ENCODE measurements around the gene IL16. TPM values are rescaled to one million over a fixed set of nuclear protein-coding genes. Genes with fewer than 3 reads are reported as not detected.

IL16 gene
- total and polyA plus RNA-seq, 9 of the 15 experiments (the other 6 are each of a cell fraction or from before 2014, with no cell fraction given): 1.4 to 18.8 (median 10.6) TPM

DNA sequence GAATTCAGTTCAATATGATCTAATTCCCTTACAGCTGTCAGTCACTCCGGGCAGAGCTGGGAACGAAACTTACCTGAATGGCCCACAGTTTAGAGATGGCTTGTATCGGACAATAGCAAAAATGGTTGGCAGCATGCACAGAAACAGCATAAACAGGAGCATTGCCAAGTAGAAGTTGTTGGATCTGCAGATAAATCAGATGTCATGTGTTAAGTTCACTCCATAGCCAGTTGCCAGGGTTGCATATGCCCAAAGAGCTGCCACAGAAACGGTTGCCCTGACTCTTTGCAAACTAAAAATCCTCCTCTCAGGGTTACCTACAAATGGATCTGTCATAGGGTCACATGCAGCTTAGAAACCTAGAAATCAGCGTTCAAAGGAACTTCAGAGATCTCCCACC, 142.6 kb downstream of the IL16 start:
- Histone ChIP-seq H3K79me2 (ENCODE audit: control insufficient read depth, insufficient read depth, low read length) (no peaks in the 10 kb centered on the region), H3K9ac (ENCODE audit: insufficient read depth in 1 of 2, low read depth in 2 of 2, low read length in 2 of 2) (no peak overlapping the region), H3K4me2 (ENCODE audit: insufficient read depth, low read length) (no peak overlapping the region), H3K9me1 (ENCODE audit: control insufficient read depth, insufficient read depth, low read length) (no peaks in the 10 kb centered on the region), H3K36me3 (ENCODE audit: control insufficient read depth, insufficient read depth, low read length) (no peaks in the 10 kb centered on the region), H3K4me3 (no peak overlapping the region), H2AFZ (ENCODE audit: low read depth, low read length) (no peak overlapping the region), H3K4me1 (replicated peaks in 1 of 2; ENCODE audit: control insufficient read depth in 2 of 2, insufficient read depth in 2 of 2, low read length in 2 of 2) (no peaks in the 10 kb centered on the region), H4K20me1 (replicated peaks; ENCODE audit: control insufficient read depth, insufficient read depth, low read length) (no peaks in the 10 kb centered on the region; the same call in 1 of the 2 replicates), H3K27me3 (ENCODE audit: control insufficient read depth in 2 of 2, insufficient read depth in 2 of 2, low read length in 2 of 2) (peaks cover 2 to 23% of the 10 kb centered on the region in 2 experiments; a peak in 4 of 5 replicates), H3K27ac (ENCODE audit: extremely low read depth, low read depth, low read length) (no peak overlapping the region), H3K9me3 (replicated peaks; ENCODE audit: control insufficient read depth, insufficient read depth, low read depth, low read length) (no peaks in the 10 kb centered on the region)
- ChIA-PET CTCF (ENCODE audit: low intra/inter-chr PET ratio) (no interaction called here), POLR2A (interaction anchor here (1.2 kb wide), 1 partner anchor 12 kb away, joined by 5 read pairs; no protein-coding TSS in a partner anchor)
- FAIRE-seq (no peak), DNase-seq (ENCODE audit: extremely low read depth in 1 of 4, low spot score in 3 of 4) (no peak), ATAC-seq (no peak)
- no TSS peak for BruUV-seq (replicated peaks)
- WGBS (ENCODE audit: insufficient coverage, low coverage, missing lambda C conversion rate): 8% methylated on average over 5 of the region's 5 CpGs
- intact Hi-C loops (cut with micrococcal nuclease): no loop called here
- in situ Hi-C loops (cut with MboI): no loop called here
- TF ChIP-seq, protein P1, sequence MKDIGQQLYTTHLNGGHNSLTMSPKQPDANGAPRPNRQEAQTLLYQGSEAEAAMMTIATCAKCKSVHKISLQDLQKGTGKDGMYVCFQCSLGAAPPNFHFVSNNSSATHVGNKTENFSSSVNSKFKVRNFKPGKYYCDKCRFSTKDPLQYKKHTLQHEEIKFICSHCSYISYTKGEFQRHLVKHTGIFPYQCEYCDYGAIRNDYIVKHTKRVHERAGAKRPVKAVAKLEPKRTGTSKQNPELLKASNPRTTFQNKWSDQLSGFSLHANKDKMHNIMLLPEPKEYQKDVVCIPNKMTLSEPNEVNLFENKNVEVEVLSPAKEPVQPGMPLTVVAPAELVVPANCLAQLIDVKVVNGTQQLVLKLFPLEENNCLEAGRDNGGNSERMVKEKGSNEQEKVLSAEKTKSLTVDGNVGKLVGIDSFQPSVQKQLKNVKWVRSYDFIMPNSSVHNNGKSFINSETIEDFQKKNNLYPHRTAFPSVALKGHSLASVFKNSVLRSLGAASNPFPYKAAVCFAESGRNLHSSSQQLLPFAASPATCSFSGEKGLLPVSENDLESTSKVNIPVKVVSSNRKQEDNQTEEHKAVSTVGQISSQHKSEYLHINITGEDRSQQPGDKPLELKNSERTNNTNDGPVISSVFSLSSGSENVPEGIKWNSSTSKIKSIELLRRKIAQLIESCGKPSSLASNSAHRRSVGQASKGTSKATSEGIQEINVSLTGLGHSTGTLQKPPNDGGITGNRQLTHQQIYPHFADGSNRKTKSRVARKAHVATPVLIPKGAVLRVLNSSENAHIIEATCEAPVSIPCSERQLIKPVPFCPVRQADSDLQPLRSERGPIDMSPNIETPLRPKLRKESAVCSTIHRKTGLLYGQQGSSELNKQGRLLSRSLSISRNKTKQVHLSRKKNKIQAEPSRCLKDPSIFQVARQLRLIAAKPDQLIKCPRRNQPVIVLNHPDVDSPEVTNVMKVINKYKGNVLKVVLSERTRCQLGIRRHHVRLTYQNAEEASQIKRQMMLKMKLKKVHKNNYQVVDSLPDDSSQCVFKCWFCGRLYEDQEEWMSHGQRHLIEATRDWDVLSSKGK (CRISPR knock-in tag; IDR thresholded peaks at IDR 0.05): no peak
- TF ChIP-seq TFAM (CRISPR knock-in tag; conservative IDR thresholded peaks at IDR 0.05) (no peak), ZNF778 (CRISPR knock-in tag; IDR thresholded peaks at IDR 0.05) (no peak), NEUROD1 (IDR thresholded peaks at IDR 0.05; ENCODE audit: borderline replicate concordance, low read depth, low read length, partially characterized antibody) (no peak), HDGF (IDR thresholded peaks at IDR 0.05) (no peak)
